CD4-positive, alpha-beta memory T cell (primary cell): ENCODE measurements around the gene MTA2. TPM values are rescaled to one million over a fixed set of nuclear protein-coding genes. Genes with fewer than 3 reads are reported as not detected.

Source experiments
- CTCF ChIA-PET: fragments of 350-600 bp; sonication (Branson Sonifier 250); formaldehyde crosslinking; loops from one replicate; lab custom pipeline; 2021; ENCODE audit warnings: inconsistent platforms; ENCODE audit not compliant: partially characterized antibody; lab: Charles Lee
- POLR2A ChIA-PET: fragments of 350-600 bp; sonication (Branson Sonifier 250); formaldehyde crosslinking; loops from one replicate; lab custom pipeline; 2021; ENCODE audit not compliant: partially characterized antibody; lab: Charles Lee
- DNase-seq, 5 donors: peaks; one replicate each; pipeline versions ENCODE4 v3.0.0 to v3.0.0-alpha.2; 2020 to 2022; ENCODE audit warnings: mixed read lengths in 1 of 5
- H3K27ac ChIP-seq: one replicate; pipeline ENCODE4 v1.7.0; 2013; ENCODE audit warnings: low read depth, low read length
- H3K27me3 ChIP-seq: 2 replicates; pipeline ENCODE4 v1.7.0; 2013; ENCODE audit warnings: mild to moderate bottlenecking, low read length, moderate library complexity; ENCODE audit not compliant: insufficient read depth
- H3K36me3 ChIP-seq: 2 replicates; pipeline ENCODE4 v1.7.0; 2013; ENCODE audit warnings: mild to moderate bottlenecking, low read length, moderate library complexity; ENCODE audit not compliant: insufficient read depth
- H3K4me1 ChIP-seq: 2 replicates; pipeline ENCODE4 v1.7.0; 2013; ENCODE audit warnings: mild to moderate bottlenecking, low read length, moderate library complexity; ENCODE audit not compliant: insufficient read depth
- H3K4me3 ChIP-seq, 2 donors: one replicate each; pipeline ENCODE4 v1.7.0; 2013; ENCODE audit warnings: low read length in 2 of 2, mild to moderate bottlenecking in 1 of 2
- H3K9me3 ChIP-seq, 2 donors: one replicate each; pipeline ENCODE4 v1.7.0; 2013; ENCODE audit warnings: low read length in 2 of 2, control low read depth in 1 of 2; ENCODE audit not compliant: control insufficient read depth in 1 of 2
- H3K27ac Mint-ChIP-seq, 7 donors: one replicate each; pipeline ENCODE4 v1.8.0; 2020 to 2021; ENCODE audit warnings: mixed read lengths in 7 of 7, mild to moderate bottlenecking in 6 of 7, inconsistent platforms in 3 of 7, moderate library complexity in 3 of 7
- H3K27me3 Mint-ChIP-seq, 2 donors: one replicate each; pipeline ENCODE4 v1.8.0; 2020 to 2021; ENCODE audit warnings: mixed read lengths in 2 of 2
- H3K36me3 Mint-ChIP-seq, 2 donors: one replicate each; pipeline ENCODE4 v1.8.0; 2020 to 2021; ENCODE audit warnings: mixed read lengths in 2 of 2, inconsistent platforms in 1 of 2, mild to moderate bottlenecking in 1 of 2
- H3K4me1 Mint-ChIP-seq, 4 donors: one replicate each; pipeline ENCODE4 v1.8.0; 2020 to 2021; ENCODE audit warnings: mixed read lengths in 4 of 4, mild to moderate bottlenecking in 1 of 4
- H3K4me3 Mint-ChIP-seq, 8 donors: one replicate each; pipeline ENCODE4 v1.8.0; 2020 to 2021; ENCODE audit warnings: mixed read lengths in 8 of 8, mild to moderate bottlenecking in 7 of 8, moderate library complexity in 6 of 8, inconsistent platforms in 3 of 8
- H3K9me3 Mint-ChIP-seq, 8 donors: one replicate each; pipeline ENCODE4 v1.8.0; 2020 to 2021; ENCODE audit warnings: mixed read lengths in 8 of 8, mild to moderate bottlenecking in 5 of 8, inconsistent platforms in 3 of 8, moderate library complexity in 1 of 8
- intact Hi-C: fragments of 100-400 bp; cut with micrococcal nuclease; formaldehyde crosslinking; loops from one replicate; pipeline ENCODE4 v1.15.1; 2023
- polyA plus RNA-seq, 2 donors: library from polyadenylated mRNA; unstranded; fragments of 300-500 nt; fragmentation: Illumina TruSeq; gene quantifications; one replicate each; pipeline ENCODE4 v1.2.3, GENCODE V29; 2021
- total RNA-seq, 2 experiments: library from RNA; stranded (reverse); gene quantifications; one replicate each; pipeline ENCODE4 v1.2.3, GENCODE V29; 2021

Gene MTA2
- total and polyA plus RNA-seq, 4 experiments from 2014 or later = 16.6 to 210 (median 122) TPM

- H3K27me3 ChIP-seq = no peaks in the 10 kb centered on the region
- H3K4me1 ChIP-seq = peaks cover 52% of the 10 kb centered on the region
- peak overlapping the region; percentile 51 to 86 (median 70) for H3K4me3 Mint-ChIP-seq
- peaks cover 25% of the 10 kb centered on the region for H3K36me3 ChIP-seq
- peaks cover 3 to 31% of the 10 kb centered on the region in 2 donors for H3K36me3 Mint-ChIP-seq
- DNase-seq = no peak
- no peaks in the 10 kb centered on the region for H3K9me3 Mint-ChIP-seq
- no peaks in the 10 kb centered on the region for H3K9me3 ChIP-seq
- H3K4me3 ChIP-seq = peak overlapping the region in 1 of 2 donors; percentile 93
- H3K27ac Mint-ChIP-seq = peak overlapping the region; percentile 81 to 92 (median 87)
- peaks cover 11 to 48% (median 33%) of the 10 kb centered on the region in 4 donors for H3K4me1 Mint-ChIP-seq
- ChIA-PET POLR2A (interaction anchor here (0.7 to 10.8 kb wide), 15 partner anchors 9 to 242 kb away, joined by 3 to 142 read pairs (median 13); partner anchors contain the start of genes B3GAT3, BSCL2, C11orf98 and CSKMT), CTCF (interaction anchor here (0.8 to 5.8 kb wide), 3 partner anchors 13 to 60 kb away, joined by 3 to 47 read pairs (median 3); partner anchors contain the start of gene TUT1)
- no peaks in the 10 kb centered on the region for H3K27me3 Mint-ChIP-seq
- peak overlapping the region; percentile 90 for H3K27ac ChIP-seq
- intact Hi-C loops = loop anchor here (1.0 to 2.0 kb wide), 3 partner anchors 8 to 249 kb away; partner anchors contain the start of gene B3GAT3
Observed at GRCh38 chr11:62613291-62613778, 11.7 kb upstream of the MTA2 start.

DNA sequence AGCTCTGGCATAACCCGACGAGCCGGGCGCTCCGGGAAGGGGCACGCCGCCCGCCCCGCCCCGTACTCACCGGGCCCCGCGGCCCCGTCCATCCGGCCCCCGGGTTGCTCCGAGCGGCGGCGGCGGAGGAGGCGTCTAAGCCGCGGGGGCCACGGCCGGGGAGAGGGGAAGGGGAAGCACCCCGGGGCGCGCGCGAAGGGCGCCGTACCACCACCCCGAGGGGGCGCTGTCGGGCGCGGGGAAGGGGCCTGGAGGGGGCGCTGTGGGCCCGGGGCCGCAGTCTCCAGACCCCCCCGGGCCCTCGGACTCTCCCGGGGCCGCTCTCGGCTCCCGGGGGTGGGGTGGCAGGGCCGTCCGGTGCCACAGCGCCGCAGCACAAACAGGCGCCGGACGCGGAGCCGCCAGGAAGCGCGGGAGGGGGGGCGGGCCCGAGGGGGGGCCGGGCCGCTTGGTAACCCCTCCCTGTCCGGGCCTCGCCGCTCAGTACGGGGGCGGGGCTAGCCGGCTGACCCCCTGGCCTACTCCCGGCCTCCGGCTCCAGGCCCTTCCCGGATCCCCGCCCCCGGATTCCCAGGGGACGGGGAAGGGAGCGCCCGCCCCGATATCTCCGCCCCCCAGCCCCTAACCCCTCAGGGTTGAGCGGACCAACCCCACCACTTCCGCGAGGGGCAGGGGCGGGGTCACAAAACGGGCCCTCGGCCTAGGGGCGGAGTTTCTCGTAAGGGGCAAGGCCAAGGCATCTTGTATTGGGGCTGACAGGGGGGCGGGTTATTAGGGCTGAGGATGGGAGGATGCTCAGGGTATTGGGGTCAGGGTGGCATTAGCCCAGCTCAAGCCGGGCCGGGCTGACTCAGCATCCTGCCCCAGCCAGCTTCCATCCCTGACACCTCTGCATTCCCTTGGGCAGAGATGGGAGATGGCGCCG lies 11.0 kb upstream of the MTA2 start, which contains the start of the genes EML3 and ROM1:
Gene EML3 (minus strand): TSS at position 410 of the 925 bp plus-strand sequence. CDS start 318 bp downstream, at position 92.
Gene ROM1 (plus strand): TSS at position 892 of the 925 bp plus-strand sequence. CDS start 25 bp downstream, at position 917.
- Mint-ChIP-seq H3K9me3 (no peaks in the 10 kb centered on the region), H3K4me3 (peak within 1 kb of the TSS; percentile 89 to 100 (median 96)), H3K27me3 (no peaks in the 10 kb centered on the region), H3K27ac (peak within 1 kb of the TSS; percentile 94 to 98 (median 96)), H3K36me3 (peaks cover 8 to 37% of the 10 kb centered on the region in 2 donors), H3K4me1 (peaks cover 15 to 53% (median 38%) of the 10 kb centered on the region in 4 donors)
- Histone ChIP-seq H3K27ac (peak within 1 kb of the TSS; percentile 90), H3K9me3 (no peaks in the 10 kb centered on the region), H3K27me3 (no peaks in the 10 kb centered on the region), H3K4me1 (peaks cover 59% of the 10 kb centered on the region), H3K36me3 (peaks cover 32% of the 10 kb centered on the region), H3K4me3 (peak within 1 kb of the TSS; percentile 73 to 93)
- DNase-seq = peak; percentile 85 to 88 (median 86)
- CTCF ChIA-PET = interaction anchor here (0.9 to 5.8 kb wide), 8 partner anchors 10 to 217 kb away, joined by 3 to 47 read pairs (median 5); partner anchors contain the start of genes MTA2 and TUT1
- intact Hi-C loops = loop anchor here (1.0 to 2.0 kb wide), 7 partner anchors 9 to 250 kb away; partner anchors contain the start of genes B3GAT3, C11orf98, CSKMT and GANAB
- POLR2A ChIA-PET = interaction anchor here (0.9 to 10.8 kb wide), 24 partner anchors 9 to 243 kb away, joined by 3 to 142 read pairs (median 6); partner anchors contain the start of genes B3GAT3, BSCL2, C11orf98 and CSKMT

- H3K9me3 ChIP-seq = no peaks in the 10 kb centered on the region
- Mint-ChIP-seq H3K27ac (peak overlapping the region; percentile 94 to 98 (median 96)), H3K4me1 (peaks cover 17 to 57% (median 40%) of the 10 kb centered on the region in 4 donors), H3K4me3 (peak overlapping the region; percentile 89 to 100 (median 96)), H3K36me3 (peaks cover 10 to 40% of the 10 kb centered on the region in 2 donors), H3K9me3 (no peaks in the 10 kb centered on the region), H3K27me3 (no peaks in the 10 kb centered on the region)
- ChIA-PET POLR2A (interaction anchor here (0.6 to 10.8 kb wide), 20 partner anchors 10 to 244 kb away, joined by 3 to 142 read pairs (median 6); partner anchors contain the start of genes B3GAT3, BSCL2, C11orf98 and CSKMT), CTCF (interaction anchor here (0.9 to 5.8 kb wide), 13 partner anchors 9 to 216 kb away, joined by 3 to 47 read pairs (median 5); partner anchors contain the start of genes C11orf98, CSKMT, MTA2 and TUT1)
- H3K4me1 ChIP-seq = peaks cover 59% of the 10 kb centered on the region
- H3K36me3 ChIP-seq = peaks cover 37% of the 10 kb centered on the region
- H3K27ac ChIP-seq = peak overlapping the region; percentile 90
- no peaks in the 10 kb centered on the region for H3K27me3 ChIP-seq
- DNase-seq = peak in 3 of 5 donors; percentile 23 to 78 (median 25)
- peak overlapping the region; percentile 73 to 93 for H3K4me3 ChIP-seq
- intact Hi-C loops = loop anchor here (1.0 to 2.0 kb wide), 6 partner anchors 10 to 251 kb away; partner anchors contain the start of genes C11orf98, CSKMT, GANAB and TUT1
Observed at GRCh38 chr11:62611705-62612365, 10.2 kb upstream of the MTA2 start.

DNA sequence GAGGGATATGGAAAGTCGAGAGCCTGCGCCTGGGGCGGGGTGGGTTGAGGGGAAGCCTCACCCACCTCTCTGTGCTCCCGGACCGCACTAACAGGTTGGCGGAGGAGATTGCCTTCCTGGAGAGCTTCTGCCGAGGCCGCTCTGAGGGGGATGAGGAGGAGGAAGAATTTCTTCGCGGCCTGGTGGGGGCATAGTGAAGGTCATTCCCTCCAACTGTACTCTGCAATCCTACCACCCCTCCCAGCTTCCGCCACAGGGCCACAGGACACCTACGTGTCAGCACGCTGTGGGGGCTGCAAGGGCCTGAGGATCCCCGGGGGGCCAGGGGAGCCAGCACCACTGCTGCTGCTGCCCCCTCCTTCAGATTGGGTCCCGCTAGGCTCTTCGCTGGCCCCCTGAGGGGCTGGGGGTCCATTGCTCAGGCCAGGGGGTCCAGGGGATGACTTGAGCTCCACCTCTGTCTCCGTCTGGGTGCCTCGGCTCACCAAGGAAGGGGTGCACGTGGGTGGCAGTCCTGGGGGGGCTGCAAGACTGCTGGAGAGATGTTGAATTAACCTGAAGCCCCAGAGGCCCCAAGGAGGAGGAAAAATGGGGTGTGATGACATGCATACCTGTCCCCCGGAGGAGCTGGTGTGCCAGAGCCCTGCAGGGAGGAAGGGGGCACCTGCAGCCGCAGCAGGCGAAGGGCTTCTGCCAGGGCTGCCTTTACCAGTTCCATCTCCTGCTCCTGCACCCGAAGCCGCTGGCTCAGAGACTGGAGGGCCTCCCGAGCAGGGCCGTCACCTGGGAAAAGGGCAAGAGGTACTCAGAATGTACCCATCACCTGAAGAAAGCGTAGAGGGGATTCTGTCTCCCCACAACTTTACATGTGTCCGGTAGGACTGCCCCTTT lies 9.4 kb upstream of the MTA2 start:
- H3K27me3 ChIP-seq = no peaks in the 10 kb centered on the region
- intact Hi-C loops = no loop called here
- DNase-seq = no peak
- peaks cover 37% of the 10 kb centered on the region for H3K36me3 ChIP-seq
- ChIA-PET POLR2A (interaction anchor here (0.9 to 10.8 kb wide), 17 partner anchors 10 to 245 kb away, joined by 3 to 142 read pairs (median 13); partner anchors contain the start of genes B3GAT3, BSCL2, C11orf98 and CSKMT), CTCF (interaction anchor here (0.9 to 5.8 kb wide), 13 partner anchors 8 to 215 kb away, joined by 3 to 47 read pairs (median 5); partner anchors contain the start of genes C11orf98, CSKMT, MTA2 and TUT1)
- H3K4me1 ChIP-seq = peaks cover 59% of the 10 kb centered on the region
- H3K9me3 ChIP-seq = no peaks in the 10 kb centered on the region
- peaks cover 10 to 40% of the 10 kb centered on the region in 2 donors for H3K36me3 Mint-ChIP-seq
- H3K4me3 ChIP-seq = peak overlapping the region; percentile 73 to 93
- peaks cover 19 to 58% (median 41%) of the 10 kb centered on the region in 4 donors for H3K4me1 Mint-ChIP-seq
- peak overlapping the region; percentile 94 to 98 (median 96) for H3K27ac Mint-ChIP-seq
- H3K27ac ChIP-seq = peak overlapping the region; percentile 90
- no peaks in the 10 kb centered on the region for H3K27me3 Mint-ChIP-seq
- H3K4me3 Mint-ChIP-seq = peak overlapping the region; percentile 89 to 100 (median 96)
- no peaks in the 10 kb centered on the region for H3K9me3 Mint-ChIP-seq

- H3K27ac Mint-ChIP-seq = peak overlapping the region; percentile 48 to 94 (median 73)
- Histone ChIP-seq H3K27me3 (no peaks in the 10 kb centered on the region), H3K36me3 (peaks cover 43% of the 10 kb centered on the region), H3K4me1 (peaks cover 61% of the 10 kb centered on the region), H3K9me3 (no peaks in the 10 kb centered on the region), H3K4me3 (no peak overlapping the region), H3K27ac (peak overlapping the region; percentile 90)
- H3K27me3 Mint-ChIP-seq = no peaks in the 10 kb centered on the region
- POLR2A ChIA-PET = interaction anchor here (1.0 to 10.8 kb wide), 8 partner anchors 9 to 117 kb away, joined by 3 to 142 read pairs (median 26); partner anchors contain the start of genes B3GAT3, C11orf98, CSKMT and GANAB
- no peak for DNase-seq
- H3K9me3 Mint-ChIP-seq = no peaks in the 10 kb centered on the region
- peaks cover 10 to 41% of the 10 kb centered on the region in 2 donors for H3K36me3 Mint-ChIP-seq
- intact Hi-C loops = no loop called here
- CTCF ChIA-PET = interaction anchor here (0.6 to 5.8 kb wide), 7 partner anchors 11 to 186 kb away, joined by 4 to 47 read pairs (median 5); partner anchors contain the start of gene TUT1
- H3K4me1 Mint-ChIP-seq = peaks cover 19 to 58% (median 41%) of the 10 kb centered on the region in 4 donors
- peak overlapping the region; percentile 61 to 80 (median 72) for H3K4me3 Mint-ChIP-seq
Observed at GRCh38 chr11:62610403-62610802, 8.7 kb upstream of the MTA2 start.
